PC-9 (cell line): ENCODE results near the gene MBP. TPM values are rescaled to one million over a fixed set of nuclear protein-coding genes. Genes with fewer than 3 reads are reported as not detected.

Experiments
- BruUV-seq: library from RNA; stranded (reverse); fragments of 400-500 nt; replicated peaks from 2 replicates; lab custom pipeline; 2021; lab: Mats Ljungman, UMichigan
- CTCF ChIA-PET: fragments of 300-600 bp; sonication (Branson Sonifier 250); formaldehyde crosslinking; loops from one replicate; lab custom pipeline; 2022; ENCODE audit warnings: antibody characterized with exemption; lab: Charles Lee
- POLR2A ChIA-PET: fragments of 300-600 bp; sonication (Branson Sonifier 250); formaldehyde crosslinking; loops from one replicate; lab custom pipeline; 2022; ENCODE audit warnings: antibody characterized with exemption; ENCODE audit not compliant: unreplicated experiment; lab: Charles Lee
- DNase-seq, 2 experiments: peaks; one replicate each; pipeline versions ENCODE4 v3.0.0 to v3.0.0-alpha.2; 2015 to 2022; ENCODE audit warnings: mixed read lengths in 1 of 2
- H2AFZ ChIP-seq: fragments of 200-600 bp; sonication (generic); 2 replicates; pipeline ENCODE4 v1.8.1; 2017; ENCODE audit warnings: antibody characterized with exemption
- H3F3A ChIP-seq: fragments of 200-600 bp; sonication (generic); 2 replicates; pipeline ENCODE4 v1.8.1; 2017; ENCODE audit warnings: antibody characterized with exemption, mild to moderate bottlenecking, low read depth; ENCODE audit not compliant: insufficient read depth
- H3K27ac ChIP-seq: fragments of 200-600 bp; sonication (generic); 2 replicates; pipeline ENCODE4 v1.6.1; 2016; ENCODE audit warnings: mixed run types
- H3K27me3 ChIP-seq: fragments of 200-600 bp; sonication (generic); 2 replicates; pipeline ENCODE4 v1.6.1; 2016; ENCODE audit warnings: low read depth, mixed run types; ENCODE audit not compliant: insufficient read depth
- H3K36me3 ChIP-seq: fragments of 200-600 bp; sonication (generic); 2 replicates; pipeline ENCODE4 v1.6.1; 2016; ENCODE audit warnings: low read depth, mixed run types
- H3K4me1 ChIP-seq: fragments of 200-600 bp; sonication (generic); replicated peaks from 2 replicates; pipeline ENCODE4 v1.6.1; 2016; ENCODE audit warnings: mixed run types; ENCODE audit not compliant: insufficient read depth
- H3K4me2 ChIP-seq: fragments of 200-600 bp; sonication (generic); 2 replicates; pipeline ENCODE4 v1.6.1; 2017; ENCODE audit warnings: mixed run types
- H3K4me3 ChIP-seq: fragments of 200-600 bp; sonication (generic); 2 replicates; pipeline ENCODE4 v1.6.1; 2016; ENCODE audit warnings: mixed run types
- H3K79me2 ChIP-seq: fragments of 200-600 bp; sonication (generic); 2 replicates; pipeline ENCODE4 v1.6.1; 2017; ENCODE audit warnings: low read depth, mixed run types
- H3K9me2 ChIP-seq: fragments of 200-600 bp; sonication (generic); 2 replicates; pipeline ENCODE4 v1.8.1; 2017; ENCODE audit warnings: mild to moderate bottlenecking; ENCODE audit not compliant: insufficient read depth
- H3K9me3 ChIP-seq: fragments of 200-600 bp; sonication (generic); 2 replicates; pipeline ENCODE4 v1.8.1; 2016; ENCODE audit warnings: low read depth; ENCODE audit not compliant: insufficient read depth
- H4K20me1 ChIP-seq: fragments of 200-600 bp; sonication (generic); 2 replicates; pipeline ENCODE4 v1.8.1; 2017; ENCODE audit not compliant: insufficient read depth
- CTCF ChIP-seq: fragments of 200-600 bp; sonication (generic); conservative IDR thresholded peaks from 2 replicates; pipeline ENCODE4 v1.6.1; 2017; ENCODE audit warnings: mixed run types, antibody characterized with exemption, mild to moderate bottlenecking, moderate library complexity
- EZH2 ChIP-seq: fragments of 200-600 bp; sonication (generic); IDR thresholded peaks from 2 replicates; pipeline ENCODE4 v1.8.0; 2017; ENCODE audit warnings: antibody characterized with exemption, low read depth
- intact Hi-C: fragments of 100-400 bp; cut with micrococcal nuclease; formaldehyde crosslinking; loops from one replicate; pipeline ENCODE4 v1.10.0; 2022; ENCODE audit not compliant: unreplicated experiment
- total RNA-seq: library from RNA; stranded (reverse); gene quantifications from 2 replicates; pipeline ENCODE4 v1.2.3, GENCODE V29; 2021

Gene MBP
- total RNA-seq, 1 experiment from 2014 or later = 37.9 TPM

DNA sequence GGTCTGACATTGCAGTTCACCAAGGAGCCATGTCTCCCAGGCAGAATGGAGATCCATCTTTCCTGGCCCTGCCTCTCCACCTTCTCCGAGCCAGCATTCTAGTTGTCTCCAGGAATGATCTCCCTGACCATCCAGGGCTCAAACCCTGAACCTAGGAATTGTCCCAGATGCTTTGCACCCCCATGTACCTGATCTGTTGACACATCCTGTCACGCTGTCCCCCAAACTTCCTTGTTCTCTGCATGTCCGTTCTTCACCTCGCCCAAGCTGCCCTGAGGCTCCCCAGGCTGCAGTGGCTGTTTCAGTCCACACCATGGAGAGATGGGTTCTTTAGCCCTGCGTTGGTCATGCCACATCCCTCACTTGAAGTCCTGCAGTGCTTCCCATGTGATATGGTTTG is 7.0 kb upstream of the MBP start:
- TF ChIP-seq EZH2 (no peak), CTCF (no peak)
- intact Hi-C loops = no loop called here
- no peaks in the 10 kb centered on the region for H3K4me1 ChIP-seq
- ChIA-PET CTCF (no interaction called here), POLR2A (interaction anchor here (0.7 kb wide), 1 partner anchor 154 kb away, joined by 12 read pairs; no protein-coding TSS in a partner anchor)
- no peaks in the 10 kb centered on the region for H3K9me2 ChIP-seq
- H3F3A ChIP-seq = no peaks in the 10 kb centered on the region
- H4K20me1 ChIP-seq = no peaks in the 10 kb centered on the region
- H3K9me3 ChIP-seq = 0 out of 2 replicates have a peak, but pooled peaks cover 12% of the 10 kb centered on the region
- no peak overlapping the region for H2AFZ ChIP-seq
- H3K36me3 ChIP-seq = no peaks in the 10 kb centered on the region
- no TSS peak for BruUV-seq
- no peaks in the 10 kb centered on the region for H3K27me3 ChIP-seq
- no peak overlapping the region for H3K4me2 ChIP-seq
- no peak overlapping the region for H3K4me3 ChIP-seq
- H3K27ac ChIP-seq = no peak overlapping the region
- H3K79me2 ChIP-seq = no peaks in the 10 kb centered on the region
- no peak for DNase-seq

DNA sequence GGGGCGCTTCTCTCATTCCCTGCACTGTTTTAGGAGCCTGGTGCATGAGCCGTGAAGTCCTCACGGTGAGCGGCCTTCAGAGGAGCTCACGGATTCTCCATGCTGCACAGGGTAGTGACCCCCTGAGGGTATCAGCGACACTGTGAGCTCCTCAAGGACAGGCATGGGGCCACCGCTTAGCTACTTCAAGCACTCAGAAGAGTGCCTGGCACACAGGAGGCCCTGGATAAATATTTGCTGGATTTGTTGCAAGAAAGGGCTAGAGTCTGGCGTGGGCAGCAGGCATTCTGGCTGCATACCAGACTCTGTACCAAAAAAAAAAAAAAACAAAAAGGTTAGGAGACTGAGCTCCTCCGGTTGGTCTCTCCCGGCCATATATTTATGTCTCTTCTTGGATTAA is 5.7 kb upstream of the MBP start:
- no peak for DNase-seq
- Histone ChIP-seq H3K27me3 (no peaks in the 10 kb centered on the region), H3K4me2 (no peak overlapping the region), H3F3A (0 out of 2 replicates have a peak, but pooled peaks cover 8% of the 10 kb centered on the region), H4K20me1 (no peaks in the 10 kb centered on the region), H3K9me3 (0 out of 2 replicates have a peak, but pooled peaks cover 6% of the 10 kb centered on the region), H3K79me2 (no peaks in the 10 kb centered on the region), H3K4me1 (peaks cover 5% of the 10 kb centered on the region), H3K4me3 (no peak overlapping the region), H3K9me2 (no peaks in the 10 kb centered on the region), H3K27ac (no peak overlapping the region), H3K36me3 (no peaks in the 10 kb centered on the region), H2AFZ (no peak overlapping the region)
- intact Hi-C loops = no loop called here
- no TSS peak for BruUV-seq
- CTCF ChIA-PET = no interaction called here
- TF ChIP-seq CTCF (no peak), EZH2 (no peak)
- POLR2A ChIA-PET = no interaction called here

- no peaks in the 10 kb centered on the region for H3K9me2 ChIP-seq
- no peak for DNase-seq
- no peaks in the 10 kb centered on the region for H3K36me3 ChIP-seq
- H2AFZ ChIP-seq = no peak overlapping the region
- BruUV-seq = no TSS peak
- 0 out of 2 replicates have a peak, but pooled peaks cover 6% of the 10 kb centered on the region for H3K9me3 ChIP-seq
- ChIA-PET POLR2A (no interaction called here), CTCF (no interaction called here)
- no peaks in the 10 kb centered on the region for H4K20me1 ChIP-seq
- no peaks in the 10 kb centered on the region for H3K79me2 ChIP-seq
- intact Hi-C loops = no loop called here
- TF ChIP-seq EZH2 (no peak), CTCF (no peak)
- H3K4me1 ChIP-seq = peaks cover 7% of the 10 kb centered on the region
- no peak overlapping the region for H3K4me2 ChIP-seq
- H3F3A ChIP-seq = 0 out of 2 replicates have a peak, but pooled peaks cover 8% of the 10 kb centered on the region
- H3K27ac ChIP-seq = no peak overlapping the region
- H3K4me3 ChIP-seq = no peak overlapping the region
- H3K27me3 ChIP-seq = no peaks in the 10 kb centered on the region
Measured at GRCh38 chr18:77137851-77138250, 5.3 kb upstream of the MBP start.
